ENCODE measurements around the gene SLC66A2.

GRCh38 chr18:79915161-79916127 lies 36.0 kb downstream of the SLC66A2 start:
- TF ChIP-seq, protein P1, sequence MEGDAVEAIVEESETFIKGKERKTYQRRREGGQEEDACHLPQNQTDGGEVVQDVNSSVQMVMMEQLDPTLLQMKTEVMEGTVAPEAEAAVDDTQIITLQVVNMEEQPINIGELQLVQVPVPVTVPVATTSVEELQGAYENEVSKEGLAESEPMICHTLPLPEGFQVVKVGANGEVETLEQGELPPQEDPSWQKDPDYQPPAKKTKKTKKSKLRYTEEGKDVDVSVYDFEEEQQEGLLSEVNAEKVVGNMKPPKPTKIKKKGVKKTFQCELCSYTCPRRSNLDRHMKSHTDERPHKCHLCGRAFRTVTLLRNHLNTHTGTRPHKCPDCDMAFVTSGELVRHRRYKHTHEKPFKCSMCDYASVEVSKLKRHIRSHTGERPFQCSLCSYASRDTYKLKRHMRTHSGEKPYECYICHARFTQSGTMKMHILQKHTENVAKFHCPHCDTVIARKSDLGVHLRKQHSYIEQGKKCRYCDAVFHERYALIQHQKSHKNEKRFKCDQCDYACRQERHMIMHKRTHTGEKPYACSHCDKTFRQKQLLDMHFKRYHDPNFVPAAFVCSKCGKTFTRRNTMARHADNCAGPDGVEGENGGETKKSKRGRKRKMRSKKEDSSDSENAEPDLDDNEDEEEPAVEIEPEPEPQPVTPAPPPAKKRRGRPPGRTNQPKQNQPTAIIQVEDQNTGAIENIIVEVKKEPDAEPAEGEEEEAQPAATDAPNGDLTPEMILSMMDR (IDR thresholded peaks at IDR 0.05) = no peak
- TF ChIP-seq POLR2A (IDR thresholded peaks at IDR 0.05) = no peak
- no peak for TF ChIP-seq EP300 (IDR thresholded peaks at IDR 0.05)

Data from stomach (tissue), 4 donors.